GM10266 (cell line): ENCODE results near the gene GAR1.
"Not testable (repeated sequence)": the region's sequence is repeated elsewhere in the genome, so short reads cannot be mapped to it uniquely, and the experiment has no call there.

Source experiments
- DNase-seq: peaks from one replicate; pipeline ENCODE4 v3.0.0; 2012; ENCODE audit errors: extremely low spot score
- TF ChIP-seq, protein P1 (sequence below): IDR thresholded peaks from 2 replicates; pipeline ENCODE4 v1.5.1; 2012; ENCODE audit warnings: mild to moderate bottlenecking, low read depth; ENCODE audit not compliant: control insufficient read depth, insufficient read depth; ENCODE audit errors: missing control alignments

GAR1 gene

DNA sequence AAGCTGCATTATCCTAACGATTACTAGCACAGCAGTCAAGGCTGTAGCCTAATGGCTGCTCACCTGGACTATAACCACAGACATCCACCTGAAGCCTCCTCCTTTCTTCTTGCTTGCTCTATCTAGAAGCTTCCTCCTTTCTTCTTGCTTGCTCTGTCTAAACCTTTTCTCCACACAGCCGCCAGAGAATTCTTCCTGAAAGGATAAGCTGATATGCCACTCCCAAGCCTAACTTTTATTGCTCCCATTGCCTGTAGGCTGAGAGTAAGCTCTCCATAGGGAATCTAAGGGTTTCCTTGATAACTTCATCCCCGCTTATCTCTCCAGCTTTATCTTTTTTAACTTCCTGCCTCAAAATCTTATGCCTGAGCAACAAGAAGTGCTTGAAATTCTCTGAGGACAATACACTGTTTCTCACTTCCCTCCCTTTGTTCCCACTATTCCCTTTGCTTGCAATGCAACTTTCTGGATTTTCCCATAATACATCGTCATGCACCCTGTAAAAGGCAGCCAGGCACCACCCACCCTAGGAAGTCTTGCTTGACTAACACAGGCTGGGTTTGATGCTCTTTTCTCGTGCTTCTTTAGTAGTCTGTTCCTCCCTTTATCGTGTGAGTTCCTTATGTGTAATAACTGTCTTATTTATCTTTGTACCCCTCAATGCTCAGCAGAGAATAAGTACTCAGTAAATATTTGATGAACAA, 31.0 kb downstream of the GAR1 start:
- no peak for DNase-seq
- TF ChIP-seq, protein P1, sequence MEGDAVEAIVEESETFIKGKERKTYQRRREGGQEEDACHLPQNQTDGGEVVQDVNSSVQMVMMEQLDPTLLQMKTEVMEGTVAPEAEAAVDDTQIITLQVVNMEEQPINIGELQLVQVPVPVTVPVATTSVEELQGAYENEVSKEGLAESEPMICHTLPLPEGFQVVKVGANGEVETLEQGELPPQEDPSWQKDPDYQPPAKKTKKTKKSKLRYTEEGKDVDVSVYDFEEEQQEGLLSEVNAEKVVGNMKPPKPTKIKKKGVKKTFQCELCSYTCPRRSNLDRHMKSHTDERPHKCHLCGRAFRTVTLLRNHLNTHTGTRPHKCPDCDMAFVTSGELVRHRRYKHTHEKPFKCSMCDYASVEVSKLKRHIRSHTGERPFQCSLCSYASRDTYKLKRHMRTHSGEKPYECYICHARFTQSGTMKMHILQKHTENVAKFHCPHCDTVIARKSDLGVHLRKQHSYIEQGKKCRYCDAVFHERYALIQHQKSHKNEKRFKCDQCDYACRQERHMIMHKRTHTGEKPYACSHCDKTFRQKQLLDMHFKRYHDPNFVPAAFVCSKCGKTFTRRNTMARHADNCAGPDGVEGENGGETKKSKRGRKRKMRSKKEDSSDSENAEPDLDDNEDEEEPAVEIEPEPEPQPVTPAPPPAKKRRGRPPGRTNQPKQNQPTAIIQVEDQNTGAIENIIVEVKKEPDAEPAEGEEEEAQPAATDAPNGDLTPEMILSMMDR = no peak

DNA sequence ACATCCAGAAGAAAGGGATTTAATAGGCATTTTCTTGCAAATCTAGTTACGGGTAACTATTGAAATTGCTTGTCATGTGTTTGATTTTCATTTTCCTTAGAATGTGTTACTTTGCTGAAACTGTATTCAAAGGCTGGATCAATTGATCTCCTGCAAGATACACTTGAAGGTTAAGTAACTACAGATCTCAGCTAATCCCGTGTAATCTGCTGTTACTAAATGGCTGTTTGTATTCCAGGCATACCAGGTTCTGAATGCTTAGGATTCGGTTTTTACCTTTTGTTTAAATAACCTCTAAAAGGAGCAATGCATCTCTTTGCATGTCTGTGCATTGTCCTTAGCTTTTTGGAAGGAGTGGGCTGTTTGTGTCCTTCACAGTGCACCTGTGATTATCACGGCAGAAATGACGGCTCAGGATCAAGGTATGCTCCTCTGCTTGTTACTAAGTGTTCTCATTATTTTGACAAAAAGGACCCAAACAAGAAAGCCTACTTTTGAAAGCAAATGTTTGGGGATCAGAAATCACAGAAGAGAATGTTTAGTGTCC, 32.4 kb downstream of the GAR1 start, which contains the start of gene LRIT3:
TSS of gene LRIT3 (plus strand) at position 212 of the 547 bp plus-strand sequence. CDS start at position 307, 95 bp downstream.
- no peak for DNase-seq
- TF ChIP-seq, protein P1 = no peak

DNA sequence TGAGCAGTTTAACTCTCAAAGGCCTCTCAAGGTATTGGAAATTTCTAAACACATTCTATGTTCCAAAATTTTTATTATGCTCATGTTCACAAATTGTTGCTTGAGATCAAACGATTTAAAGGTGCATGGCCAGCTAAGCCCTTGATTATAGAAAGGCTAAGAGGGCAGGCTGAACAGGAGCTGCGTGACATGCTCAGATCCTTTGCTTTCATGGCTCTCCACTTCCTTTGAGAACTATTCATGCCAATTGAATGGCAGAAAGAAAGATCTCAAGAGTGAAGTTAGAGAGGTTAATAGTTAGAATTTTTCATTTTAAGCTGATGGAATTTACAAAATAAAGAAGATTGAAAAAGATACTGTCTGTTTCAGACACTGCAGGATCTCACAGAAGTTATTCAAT, 32.9 kb downstream of the GAR1 start:
- TF ChIP-seq, protein P1 = no peak
- DNase-seq = no peak

DNA sequence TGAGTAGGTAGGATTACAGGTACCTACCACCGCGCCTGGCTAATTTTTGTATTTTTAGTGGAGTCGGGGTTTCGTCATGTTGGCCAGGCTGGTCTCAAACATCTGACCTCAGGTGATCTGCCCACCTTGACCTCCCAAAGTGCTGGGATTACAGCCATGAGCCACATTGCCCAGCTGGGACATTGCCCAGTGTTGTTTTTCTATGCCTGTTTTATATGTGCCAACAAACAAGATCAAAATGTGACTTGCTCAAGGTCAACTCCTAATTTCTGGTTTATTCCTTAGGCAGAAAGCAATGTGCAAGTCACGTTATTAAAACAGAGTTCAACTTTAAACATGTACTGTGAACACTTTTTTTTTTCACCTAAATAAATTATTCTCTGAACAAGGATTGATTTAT, 35.0 kb downstream of the GAR1 start:
- TF ChIP-seq, protein P1 = no peak
- no peak for DNase-seq

DNA sequence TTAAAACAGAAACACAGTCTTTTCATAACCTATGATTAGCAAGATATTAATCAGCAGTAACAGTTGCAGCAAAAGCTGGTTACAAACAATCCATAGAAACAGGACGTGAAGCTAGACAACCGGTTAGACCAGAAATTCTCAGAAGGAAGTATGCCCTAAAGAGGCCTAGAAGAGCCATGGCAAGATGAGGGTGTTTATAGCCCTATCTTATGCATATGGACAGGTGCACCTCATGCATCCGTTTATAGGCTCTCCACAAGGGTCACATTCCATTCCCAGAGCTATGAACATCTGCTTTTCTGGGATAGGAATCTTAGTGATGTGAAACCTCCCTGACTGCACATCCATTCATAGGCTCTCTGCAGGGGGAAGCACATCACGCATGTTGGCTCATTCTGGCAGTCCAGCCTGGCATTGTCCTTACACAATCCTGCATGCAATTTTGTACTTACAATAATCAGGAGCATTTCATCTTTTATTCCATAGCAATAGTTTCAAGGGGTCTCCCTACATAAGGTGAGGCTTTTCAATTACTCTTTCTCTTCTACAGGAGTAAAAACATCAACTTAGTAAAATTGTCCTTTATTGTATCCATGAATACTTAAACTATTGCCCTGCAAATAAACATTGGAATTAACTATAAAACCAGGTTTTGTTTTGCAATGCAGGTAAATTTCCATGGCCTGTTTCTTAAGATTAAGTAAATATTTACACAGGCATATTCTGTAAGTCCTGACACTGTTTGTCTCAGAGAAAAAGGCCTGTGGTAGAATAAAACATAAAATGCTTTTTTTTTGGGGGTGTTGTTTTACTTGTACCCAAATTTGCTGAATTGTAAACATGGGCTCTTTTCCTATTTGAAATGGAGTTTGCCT, 44.1 kb downstream of the GAR1 start:
- DNase-seq = not testable (repeated sequence)

DNA sequence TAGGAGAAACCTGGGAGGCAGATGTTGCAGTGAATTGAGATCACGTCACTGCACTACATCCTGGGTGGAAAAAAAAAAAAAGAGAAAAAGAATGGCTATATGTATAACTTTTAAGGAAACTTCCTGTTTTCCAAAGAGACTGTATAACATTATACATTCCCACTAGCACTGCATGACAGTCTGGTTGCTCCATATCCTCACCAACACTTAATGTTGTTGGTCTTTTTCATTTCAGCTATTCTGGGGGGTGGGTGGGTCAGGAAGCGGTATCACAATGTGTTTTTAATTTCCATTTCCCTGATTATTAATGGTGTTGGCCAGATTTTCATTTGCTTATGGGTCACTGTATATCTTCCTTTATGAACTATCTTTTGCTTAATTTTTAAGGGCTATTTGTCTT, 45.7 kb downstream of the GAR1 start:
- TF ChIP-seq, protein P1 = no peak
- DNase-seq = no peak

DNA sequence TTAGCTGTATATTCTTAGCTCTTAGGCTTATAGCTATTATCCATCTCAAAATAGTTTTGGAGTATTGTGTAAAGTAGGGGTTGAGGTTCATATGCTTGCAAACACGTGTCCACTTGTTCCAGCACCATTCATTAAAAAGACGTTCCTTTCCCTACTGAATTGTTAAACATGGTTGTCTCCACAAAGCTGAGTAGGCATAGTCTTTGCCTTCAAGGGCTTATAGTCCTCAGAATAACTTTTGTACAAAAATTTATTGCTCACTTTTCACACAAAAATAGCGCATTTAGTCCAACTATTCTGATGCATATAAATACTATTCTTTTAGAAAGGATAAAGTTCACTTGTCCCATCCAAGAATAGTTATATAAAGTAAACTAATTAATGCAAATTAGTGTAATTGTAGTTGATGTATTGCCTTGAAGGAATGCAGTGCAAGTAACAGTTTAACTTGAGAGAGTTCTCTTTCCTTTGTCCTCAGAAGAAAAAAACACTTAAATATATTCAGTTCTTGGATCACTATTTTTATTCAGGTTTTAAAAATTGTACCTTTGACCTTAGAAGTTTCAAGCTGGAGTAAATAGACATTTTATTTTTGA, 46.5 kb downstream of the GAR1 start:
- no peak for DNase-seq

More for the DNA sequence above, 46.5 kb downstream of the GAR1 start:
- TF ChIP-seq, protein P1 = no peak
